Upper lobe of left lung (tissue), 4 donors: ENCODE measurements around the gene CPEB4.

ENCODE experiments used
- CTCF ChIP-seq, 6 experiments: fragments of 450-650 bp in 4 of 6; fragments of 200-600 bp in 2 of 6; sonication (generic) in 2 of 6; IDR thresholded peaks; one replicate each; pipeline ENCODE4 v1.5.1; 2016 to 2019; ENCODE audit warnings: antibody characterized with exemption in 6 of 6
- EP300 ChIP-seq, 4 donors: sonication (generic); formaldehyde crosslinking; IDR thresholded peaks; one replicate each; pipeline ENCODE4 v1.5.1; 2017; ENCODE audit warnings: antibody characterized with exemption in 4 of 4, control low read depth in 2 of 4
- POLR2AphosphoS5 ChIP-seq, 2 donors: sonication (generic); formaldehyde crosslinking; IDR thresholded peaks; one replicate each; pipeline ENCODE4 v1.5.1; 2017; ENCODE audit warnings: antibody characterized with exemption in 2 of 2

- TF ChIP-seq CTCF (IDR thresholded peaks at IDR 0.05) (no peak), POLR2AphosphoS5 (IDR thresholded peaks at IDR 0.05) (no peak), EP300 (IDR thresholded peaks at IDR 0.05) (no peak)
Observed at GRCh38 chr5:173962436-173962972, 74.4 kb downstream of the CPEB4 start.
